ENCODE measurements around the gene ZNF532.
"Not testable (repeated sequence)": the region's sequence is repeated elsewhere in the genome, so short reads cannot be mapped to it uniquely, and the experiment has no call there.

The ZNF532 gene

DNA sequence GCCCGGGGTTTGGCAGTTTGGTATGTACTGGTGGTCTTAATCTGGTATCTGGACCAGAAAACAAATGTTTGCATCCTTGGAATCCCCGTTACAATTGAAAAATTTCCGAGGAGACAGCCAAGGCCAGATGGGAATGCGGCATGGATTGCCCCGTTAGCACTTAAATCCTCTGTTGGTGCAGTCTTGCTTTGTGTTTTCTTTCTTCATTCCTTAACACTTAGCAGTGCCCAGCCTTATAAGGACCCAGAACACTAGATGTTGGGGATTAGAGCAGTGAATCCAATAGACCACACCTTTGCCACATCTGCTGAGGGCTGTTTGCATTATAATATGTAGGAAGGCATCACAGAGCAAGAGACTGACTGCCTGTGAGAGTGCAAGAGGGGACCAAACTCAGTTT is 12.8 kb upstream of the ZNF532 start:
- no peak for DNase-seq

GRCh38 chr18:58852629-58853028 is 12.0 kb upstream of the ZNF532 start:
- no peak for DNase-seq

DNA sequence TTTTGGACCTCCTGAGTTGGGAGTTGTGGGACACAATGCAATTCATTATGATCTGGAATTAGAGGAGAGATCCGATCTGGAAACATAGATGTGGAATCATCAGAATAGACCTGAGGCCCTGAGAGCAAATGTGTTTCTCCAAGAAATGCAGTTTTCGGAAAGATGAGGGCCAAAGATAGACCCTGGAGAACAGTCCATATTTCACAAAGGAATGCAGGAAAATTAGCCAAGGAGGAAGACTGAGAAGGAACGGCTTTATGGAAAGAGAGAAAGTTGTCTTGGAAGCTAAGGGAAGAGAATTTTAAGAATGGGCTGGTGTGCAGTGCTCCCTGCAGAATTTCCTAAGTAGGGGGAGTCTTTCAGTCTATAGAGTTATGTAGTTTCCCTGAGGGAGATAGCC is 11.1 kb upstream of the ZNF532 start:
- no peak for DNase-seq

DNA sequence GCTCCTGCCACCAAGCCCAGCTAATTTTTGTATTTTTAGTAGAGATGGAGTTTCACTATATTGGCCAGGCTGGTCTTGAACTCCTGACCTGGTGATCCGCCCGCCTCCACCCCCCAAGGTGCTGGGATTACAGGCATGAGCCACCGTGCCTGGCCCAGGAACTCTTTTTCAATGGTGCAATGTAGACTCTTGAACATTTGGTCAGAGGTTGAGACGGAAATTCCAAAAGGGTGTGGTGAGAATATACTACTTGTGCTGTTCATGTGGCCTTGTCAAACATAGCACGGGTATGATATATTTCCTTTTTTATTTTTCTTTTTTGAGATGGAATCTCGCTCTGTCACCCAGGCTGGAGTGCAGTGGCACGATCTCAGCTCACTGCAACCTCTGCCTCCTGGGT is 9.2 kb upstream of the ZNF532 start:
- not testable (repeated sequence) for DNase-seq

- no peak for DNase-seq
Measured at GRCh38 chr18:58856881-58857280, 7.8 kb upstream of the ZNF532 start.

DNA sequence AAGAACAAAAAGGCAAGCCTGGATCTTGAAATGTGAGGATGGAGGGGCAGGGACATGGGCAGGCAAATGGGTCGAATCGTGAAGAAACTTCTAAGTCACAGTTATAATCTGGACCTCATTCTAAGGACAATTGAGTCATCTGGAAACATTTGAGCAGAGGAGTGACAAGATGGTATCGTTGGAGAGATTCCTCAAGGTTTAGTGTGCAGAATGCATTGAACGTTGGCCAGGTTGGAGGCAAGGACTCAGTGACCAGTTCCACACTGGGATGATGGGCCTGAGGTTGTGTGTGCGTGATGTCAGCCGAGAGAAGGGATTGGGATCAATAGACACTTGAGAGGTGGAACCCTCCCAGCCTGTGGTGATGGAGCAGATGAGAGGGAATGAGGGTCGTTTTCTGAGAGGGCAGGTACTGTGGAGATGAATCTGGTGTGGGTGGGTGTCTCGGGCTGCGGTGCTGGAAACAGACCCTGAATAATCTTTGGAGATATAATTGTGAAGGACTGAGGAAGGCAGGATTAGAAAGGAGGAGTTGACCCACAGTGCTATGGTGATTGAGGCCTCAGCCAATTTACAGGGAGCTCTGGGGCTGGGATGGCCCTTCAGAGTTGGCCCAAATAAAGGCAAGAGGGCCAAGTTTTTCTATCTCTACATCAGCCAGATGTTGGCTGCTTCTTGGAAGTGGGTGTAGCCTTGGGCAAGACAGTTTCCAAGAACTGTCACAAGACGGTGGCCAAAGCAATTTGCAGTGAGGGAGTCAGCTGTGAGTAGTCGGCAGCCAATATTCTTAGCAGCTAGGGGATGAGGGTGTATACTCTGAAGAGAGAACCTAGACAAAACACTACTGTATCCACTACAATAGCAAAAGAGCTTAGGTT is 5.8 kb upstream of the ZNF532 start:
- no peak for DNase-seq

DNA sequence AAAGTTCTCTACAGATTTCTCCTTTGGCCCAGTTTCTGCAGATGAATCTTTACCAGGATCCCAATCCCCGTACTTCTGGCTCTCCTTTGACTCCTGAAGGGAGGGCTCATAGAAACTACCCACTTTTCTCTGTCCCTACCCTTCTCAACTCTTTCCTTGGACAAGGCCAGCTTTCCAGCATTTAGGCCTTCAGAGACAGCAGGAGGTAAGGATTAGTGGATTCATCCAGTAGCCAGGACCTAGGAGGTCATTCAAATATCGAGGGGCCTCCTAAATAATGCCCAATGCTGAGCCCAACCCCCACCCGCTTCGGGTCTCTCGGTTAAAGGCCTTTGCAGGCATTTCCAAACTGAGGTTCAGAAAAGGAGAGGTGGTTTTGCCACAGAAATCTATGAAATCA is 4.8 kb upstream of the ZNF532 start:
- no peak for DNase-seq

GRCh38 chr18:58860747-58861231 is 3.9 kb upstream of the ZNF532 start:
- DNase-seq = no peak

DNA sequence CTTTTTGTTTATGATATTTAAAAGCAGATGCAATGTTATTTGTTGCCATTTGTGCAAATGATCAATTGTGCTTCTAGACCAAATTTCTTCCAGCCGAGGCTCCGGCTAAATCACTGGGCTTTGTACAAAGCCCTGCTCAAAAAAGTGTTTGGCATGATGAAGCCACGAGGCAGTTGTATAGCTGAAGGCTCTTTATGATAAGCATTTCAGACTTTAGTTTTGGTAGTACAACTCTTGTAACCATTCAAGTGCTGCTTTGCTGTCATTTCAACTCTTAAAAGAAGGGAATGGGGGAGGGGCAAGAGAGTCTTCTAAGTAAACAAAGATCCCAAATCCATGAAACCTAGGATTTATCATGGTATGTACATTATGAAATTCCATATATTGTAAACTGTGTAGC is 3.3 kb upstream of the ZNF532 start:
- no peak for DNase-seq

DNA sequence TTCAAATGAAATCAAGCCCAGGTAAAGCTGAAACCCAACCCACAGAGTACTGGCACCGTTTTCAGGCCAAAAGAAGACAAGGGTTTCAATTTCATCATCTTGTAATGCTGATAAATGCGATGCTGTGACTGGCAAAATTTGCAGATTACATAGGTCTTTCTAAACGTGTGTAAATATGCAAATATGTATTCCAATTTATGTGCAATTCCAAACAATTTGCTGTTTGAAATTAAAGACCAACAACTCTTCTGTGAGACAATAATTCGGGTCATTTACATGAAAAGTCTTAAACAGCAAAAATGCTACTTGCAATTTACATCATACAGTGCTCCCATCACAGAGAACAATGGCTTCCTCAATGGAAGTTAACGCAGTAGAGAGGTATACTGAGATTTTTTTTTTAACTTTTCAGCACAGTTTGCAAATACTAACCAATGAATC is 2.8 kb upstream of the ZNF532 start:
- no peak for DNase-seq

- no peak for DNase-seq
Measured at GRCh38 chr18:58862356-58862755, 2.3 kb upstream of the ZNF532 start.

- no peak for DNase-seq
Measured at GRCh38 chr18:58862851-58863538, 1.7 kb upstream of the ZNF532 start.

GRCh38 chr18:58863539-58864145 is 1.0 kb upstream of the ZNF532 start:
- DNase-seq = no peak

- no peak for DNase-seq
Measured at GRCh38 chr18:58865033-58865590, 435 bp downstream of the ZNF532 start.

GRCh38 chr18:58865701-58866065 is 1.0 kb downstream of the ZNF532 start:
- no peak for DNase-seq

DNA sequence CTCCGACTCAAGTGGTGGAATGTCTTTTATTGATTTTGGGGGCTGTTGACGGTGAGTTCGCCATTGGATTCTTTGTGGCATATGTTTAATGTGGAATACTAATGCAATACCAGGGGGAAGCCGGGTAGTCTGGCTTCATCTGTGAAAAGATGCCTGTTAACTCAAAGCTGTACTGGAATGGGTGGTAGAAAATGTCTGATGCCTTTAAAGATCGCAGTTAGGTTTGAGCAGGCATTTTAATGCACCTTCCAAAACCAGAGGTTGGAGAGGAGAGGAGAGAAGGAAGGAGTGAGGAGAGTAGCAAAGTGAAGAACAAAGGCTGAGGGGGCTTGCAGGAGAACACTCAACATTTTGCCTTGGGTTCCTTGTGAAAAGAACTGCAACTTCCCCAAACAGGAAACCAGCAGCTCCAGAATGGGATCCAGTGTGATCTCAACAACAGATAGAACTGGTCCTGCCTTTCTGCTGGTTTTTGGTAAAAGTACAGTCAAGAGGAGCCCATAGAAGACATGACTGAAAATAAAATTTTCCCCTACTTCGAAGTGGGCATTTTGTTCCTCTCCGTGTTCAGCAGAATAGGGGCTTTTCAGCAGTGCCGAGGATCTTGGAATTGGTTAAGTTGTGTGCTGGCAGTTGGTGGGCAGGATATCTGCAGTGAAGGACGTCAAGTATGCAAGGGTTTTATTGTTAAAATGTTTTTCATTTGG is 1.5 kb downstream of the ZNF532 start:
- DNase-seq = no peak

DNA sequence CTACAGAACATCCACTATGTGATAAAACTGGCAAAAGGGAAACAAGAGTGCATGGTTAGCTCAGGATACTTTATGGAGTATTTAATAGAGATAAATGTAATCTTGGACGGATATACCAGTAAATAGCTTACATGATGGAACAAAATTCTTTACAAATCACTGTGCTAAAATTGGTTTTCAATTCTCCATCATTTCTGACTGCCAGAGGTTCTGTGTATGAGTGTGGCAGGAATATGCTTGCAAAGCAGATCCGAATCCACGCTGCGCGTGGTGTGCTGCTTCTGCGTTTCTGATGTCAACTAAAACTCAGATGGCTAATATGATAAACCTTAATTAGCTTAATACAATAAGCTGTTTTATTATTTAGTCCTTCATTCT is 2.1 kb downstream of the ZNF532 start:
- DNase-seq = no peak

- no peak for DNase-seq
Measured at GRCh38 chr18:58867281-58867961, 2.7 kb downstream of the ZNF532 start.

DNA sequence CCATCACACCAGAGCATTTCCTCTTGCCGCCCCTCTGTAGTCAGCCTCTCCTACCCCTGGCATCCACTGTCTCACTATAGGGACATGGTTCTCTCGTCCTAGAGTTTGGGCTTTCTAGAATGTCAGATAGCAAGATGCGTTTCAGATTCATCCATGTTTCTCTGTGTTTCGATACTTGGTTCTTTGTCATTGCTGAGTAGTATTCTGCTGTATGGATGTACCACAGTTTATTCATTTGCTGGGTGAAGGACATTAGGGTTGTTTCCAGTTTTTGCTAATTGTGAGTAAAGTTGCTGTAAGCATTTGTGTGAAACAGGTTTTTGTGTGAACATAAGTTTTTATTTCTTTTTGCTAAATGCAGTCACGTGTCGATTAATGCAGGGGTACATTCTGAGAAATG is 3.8 kb downstream of the ZNF532 start:
- DNase-seq = no peak

DNA sequence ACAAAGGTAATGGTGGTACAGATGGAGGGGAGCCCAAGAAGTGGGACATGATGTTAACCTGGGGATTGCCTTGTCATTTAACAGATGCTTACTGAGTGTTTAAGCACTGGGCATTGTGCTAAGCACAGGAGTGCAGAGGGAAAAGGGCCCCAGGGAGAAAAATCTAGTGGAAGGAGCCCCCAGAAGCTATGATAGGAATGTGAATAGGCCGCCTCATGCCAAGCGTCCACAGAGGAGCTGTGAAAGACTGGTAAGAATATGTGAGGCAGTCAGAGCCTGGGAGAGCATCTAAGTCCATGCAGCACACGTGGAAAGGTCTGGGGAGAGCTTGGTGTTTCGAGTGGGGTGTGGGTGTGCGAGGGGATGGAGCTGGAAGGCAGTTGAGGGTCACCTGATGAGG is 5.5 kb downstream of the ZNF532 start:
- DNase-seq = no peak

DNA sequence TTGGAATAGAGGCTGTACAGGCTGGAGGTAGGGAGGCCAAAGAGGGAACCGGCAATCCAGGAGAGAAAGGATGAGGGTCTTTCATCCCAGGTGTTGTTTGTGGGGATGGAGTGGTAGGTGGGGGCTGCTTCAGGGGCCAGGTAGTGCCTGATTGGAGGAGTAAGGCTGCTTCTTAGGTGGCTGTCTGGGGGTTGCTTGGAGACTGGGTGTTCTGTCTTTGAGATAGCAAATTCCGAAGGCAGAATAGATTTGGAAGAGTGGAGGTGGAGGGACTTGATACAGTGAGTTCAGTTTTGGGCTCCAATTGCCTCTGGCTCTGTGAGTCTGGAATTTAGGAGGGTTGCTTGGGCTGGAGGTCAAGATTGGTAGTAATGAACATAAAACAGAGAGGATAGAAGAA is 5.9 kb downstream of the ZNF532 start:
- DNase-seq = no peak
